IMR-90 (cell line): ENCODE data around the gene LCN12.

Experiments
- BHLHE40 ChIP-seq: fragments of 150-350 bp; IDR thresholded peaks from 2 replicates; pipeline ENCODE4 v1.6.1; 2016; ENCODE audit warnings: mild to moderate bottlenecking, low read depth, low read length
- CEBPB ChIP-seq: IDR thresholded peaks from 2 replicates; pipeline ENCODE4 v1.6.1; 2012; ENCODE audit warnings: low read depth, low read length, improper control_type of control experiment
- CHD1 ChIP-seq: IDR thresholded peaks from 2 replicates; pipeline ENCODE4 v1.6.1; 2012; ENCODE audit warnings: low read depth, low read length, improper control_type of control experiment
- CTCF ChIP-seq: conservative IDR thresholded peaks from 2 replicates; pipeline ENCODE4 v1.5.1; 2012; ENCODE audit warnings: mild to moderate bottlenecking, low read depth, low read length, improper control_type of control experiment
- ELK1 ChIP-seq: fragments of 150-350 bp; IDR thresholded peaks from 2 replicates; pipeline ENCODE4 v1.6.1; 2016; ENCODE audit warnings: low read depth, mild to moderate bottlenecking, low read length, moderate library complexity, borderline replicate concordance
- MAZ ChIP-seq: IDR thresholded peaks from 2 replicates; pipeline ENCODE4 v1.6.1; 2012; ENCODE audit warnings: low read depth, mild to moderate bottlenecking, low read length, improper control_type of control experiment, moderate library complexity, borderline replicate concordance
- MXI1 ChIP-seq: IDR thresholded peaks from 2 replicates; pipeline ENCODE4 v1.6.1; 2012; ENCODE audit warnings: low read depth, mild to moderate bottlenecking, low read length, moderate library complexity, borderline replicate concordance
- POLR2A ChIP-seq: IDR thresholded peaks from 2 replicates; pipeline ENCODE4 v1.6.1; 2012; ENCODE audit warnings: mild to moderate bottlenecking, low read depth, low read length
- RCOR1 ChIP-seq: IDR thresholded peaks from 2 replicates; pipeline ENCODE4 v1.6.1; 2012; ENCODE audit warnings: mild to moderate bottlenecking, low read length, improper control_type of control experiment; ENCODE audit not compliant: insufficient replicate concordance
- USF2 ChIP-seq: fragments of 150-350 bp; IDR thresholded peaks from 2 replicates; pipeline ENCODE4 v1.6.1; 2017; ENCODE audit warnings: mild to moderate bottlenecking, antibody characterized with exemption, low read length, low read depth

DNA sequence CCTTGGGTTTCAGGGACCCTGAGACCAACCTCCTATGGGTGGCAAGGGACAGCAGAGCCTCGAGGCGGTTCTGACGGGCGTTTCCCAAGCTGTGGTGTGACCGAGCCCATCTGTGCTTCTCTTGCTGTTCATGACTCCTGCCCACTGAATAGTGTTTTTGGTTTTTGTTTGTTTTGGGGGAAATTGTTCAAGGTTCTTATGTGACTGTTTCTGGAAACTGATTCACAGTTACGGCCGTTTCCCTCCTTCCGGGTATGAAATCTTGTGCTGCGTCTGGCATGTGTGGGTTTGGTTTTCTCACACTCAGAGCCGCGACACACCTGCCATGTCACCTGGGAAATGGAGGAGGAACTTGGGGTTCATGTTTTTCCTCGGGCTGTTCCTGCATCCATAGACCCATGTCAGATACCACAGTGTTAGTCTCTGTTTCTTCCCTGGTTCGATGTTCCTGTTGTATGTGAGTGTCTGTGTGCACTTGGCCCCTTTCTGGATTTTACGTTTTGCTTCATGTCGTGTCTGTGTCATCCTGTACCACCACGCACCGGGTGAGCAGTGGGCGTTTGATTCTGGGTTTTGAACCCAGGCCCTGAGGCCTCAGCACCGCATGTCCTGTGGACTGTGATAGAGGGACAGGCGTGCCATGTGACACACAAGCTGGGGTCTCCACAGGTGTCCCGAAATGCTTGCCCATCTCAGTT lies 36.3 kb upstream of the LCN12 start:
- TF ChIP-seq CTCF (no peak), POLR2A (no peak), MXI1 (no peak), CEBPB (no peak), USF2 (no peak), MAZ (no peak), CHD1 (no peak), BHLHE40 (no peak), ELK1 (no peak), RCOR1 (no peak)
